Prostate gland (tissue), 2 donors: Measurements from ENCODE around the gene MYH15. TPM values are rescaled to one million over a fixed set of nuclear protein-coding genes. Genes with fewer than 3 reads are reported as not detected.

ENCODE experiments used
- DNase-seq: peaks from one replicate; pipeline ENCODE4 v3.0.0-alpha.2; 2019; ENCODE audit warnings: low spot score
- H3K27ac ChIP-seq, 2 donors: fragments of 200-600 bp; sonication (generic); 2 replicates each; pipeline ENCODE4 v1.5.1; 2017 to 2019
- H3K27me3 ChIP-seq: fragments of 200-600 bp; sonication (generic); replicated peaks from 2 replicates; pipeline ENCODE4 v1.5.1; 2019; ENCODE audit not compliant: insufficient read depth
- H3K36me3 ChIP-seq, 2 donors: fragments of 200-600 bp; sonication (generic); 1 replicate in 1 of 2; 2 replicates in 1 of 2; pipeline versions ENCODE4 v1.5.1 to v1.8.1; 2017 to 2019
- H3K4me1 ChIP-seq: fragments of 200-600 bp; sonication (generic); replicated peaks from 2 replicates; pipeline ENCODE4 v1.5.1; 2019
- H3K4me3 ChIP-seq, 2 donors: fragments of 200-600 bp; sonication (generic); 2 replicates each; pipeline ENCODE4 v1.5.1; 2017 to 2019
- H3K9me3 ChIP-seq: fragments of 200-600 bp; sonication (generic); 2 replicates; pipeline ENCODE4 v1.5.1; 2017
- POLR2A ChIP-seq: fragments of 450-650 bp; IDR thresholded peaks from one replicate; pipeline ENCODE4 v1.6.1; 2016; ENCODE audit warnings: antibody characterized with exemption, mild to moderate bottlenecking
- POLR2AphosphoS5 ChIP-seq: sonication (generic); formaldehyde crosslinking; IDR thresholded peaks from one replicate; pipeline ENCODE4 v1.6.1; 2017; ENCODE audit warnings: antibody characterized with exemption
- WGBS: methylation state at CpG from one replicate; pipeline ENCODE4 v1.1.5; 2018; 5-methylcytosine and 5-hydroxymethylcytosine counted together
- intact Hi-C: fragments of 100-400 bp; cut with DNase I; formaldehyde crosslinking; loops from one replicate; pipeline ENCODE4 v1.14.2; 2022
- total RNA-seq, 2 donors: library from RNA; depleted of rRNA; stranded (reverse); fragments of >200 nt; gene quantifications; one replicate each; pipeline ENCODE4 v1.1.0, GENCODE V29; 2016
- TF ChIP-seq, protein P1 (sequence below), 4 experiments: fragments of 200-600 bp in 2 of 4; fragments of 450-650 bp in 2 of 4; sonication (generic) in 2 of 4; IDR thresholded peaks; 1 replicate in 3 of 4; 2 replicates in 1 of 4; pipeline ENCODE4 v1.5.1; 2016 to 2019; ENCODE audit warnings: antibody characterized with exemption in 4 of 4, mild to moderate bottlenecking in 2 of 4, moderate library complexity in 2 of 4

MYH15 gene
- total RNA-seq, 2 donors from 2014 or later: 0.68 TPM

DNA sequence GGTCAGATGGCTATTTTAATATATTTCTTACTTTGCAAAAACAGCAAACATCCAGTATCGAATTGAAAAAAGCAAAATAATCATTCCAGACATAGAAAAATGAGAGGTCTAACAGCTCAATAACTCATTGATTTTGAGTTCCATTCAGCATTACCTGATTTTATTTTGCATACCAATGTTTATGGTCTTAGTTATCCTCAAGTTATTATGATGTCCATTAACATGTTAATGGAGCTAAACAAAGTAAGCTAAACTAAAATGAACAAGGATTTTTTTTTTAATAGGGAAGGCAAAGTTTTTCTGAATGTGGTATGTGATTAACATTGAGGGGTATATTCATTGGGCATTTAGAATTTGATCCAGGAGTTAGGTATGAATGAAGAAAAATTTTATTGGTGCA is 13.1 kb downstream of the MYH15 start:
- no peaks in the 10 kb centered on the region for H3K27me3 ChIP-seq
- H3K4me1 ChIP-seq: no peaks in the 10 kb centered on the region
- DNase-seq: no peak
- H3K9me3 ChIP-seq: no peaks in the 10 kb centered on the region
- no peaks in the 10 kb centered on the region for H3K36me3 ChIP-seq
- TF ChIP-seq POLR2AphosphoS5 (no peak), POLR2A (no peak)
- TF ChIP-seq, protein P1, sequence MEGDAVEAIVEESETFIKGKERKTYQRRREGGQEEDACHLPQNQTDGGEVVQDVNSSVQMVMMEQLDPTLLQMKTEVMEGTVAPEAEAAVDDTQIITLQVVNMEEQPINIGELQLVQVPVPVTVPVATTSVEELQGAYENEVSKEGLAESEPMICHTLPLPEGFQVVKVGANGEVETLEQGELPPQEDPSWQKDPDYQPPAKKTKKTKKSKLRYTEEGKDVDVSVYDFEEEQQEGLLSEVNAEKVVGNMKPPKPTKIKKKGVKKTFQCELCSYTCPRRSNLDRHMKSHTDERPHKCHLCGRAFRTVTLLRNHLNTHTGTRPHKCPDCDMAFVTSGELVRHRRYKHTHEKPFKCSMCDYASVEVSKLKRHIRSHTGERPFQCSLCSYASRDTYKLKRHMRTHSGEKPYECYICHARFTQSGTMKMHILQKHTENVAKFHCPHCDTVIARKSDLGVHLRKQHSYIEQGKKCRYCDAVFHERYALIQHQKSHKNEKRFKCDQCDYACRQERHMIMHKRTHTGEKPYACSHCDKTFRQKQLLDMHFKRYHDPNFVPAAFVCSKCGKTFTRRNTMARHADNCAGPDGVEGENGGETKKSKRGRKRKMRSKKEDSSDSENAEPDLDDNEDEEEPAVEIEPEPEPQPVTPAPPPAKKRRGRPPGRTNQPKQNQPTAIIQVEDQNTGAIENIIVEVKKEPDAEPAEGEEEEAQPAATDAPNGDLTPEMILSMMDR (IDR thresholded peaks at IDR 0.05): no peak
- intact Hi-C loops: no loop called here
- WGBS: 94% methylated on average over 1 of the region's 1 CpG
- no peak overlapping the region for H3K27ac ChIP-seq
- H3K4me3 ChIP-seq: no peak overlapping the region

DNA sequence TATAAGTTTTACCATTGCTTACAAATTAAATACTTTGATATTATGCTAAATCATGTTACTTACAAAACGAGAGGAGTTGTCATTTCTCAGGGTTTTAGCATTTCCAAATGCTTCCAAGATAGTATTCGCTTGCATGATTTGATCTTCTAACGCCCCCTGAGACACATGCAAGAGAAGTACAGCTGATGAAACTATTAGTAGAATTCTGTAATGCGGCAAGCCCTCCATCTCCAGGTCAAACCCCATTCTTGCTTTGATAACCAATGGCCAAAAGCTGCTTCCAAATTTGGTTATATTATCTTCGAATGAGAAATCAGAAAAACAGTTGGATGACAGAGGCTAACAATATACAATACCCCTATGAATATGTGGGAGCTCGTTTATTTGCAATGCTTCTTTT is 14.7 kb downstream of the MYH15 start:
- Histone ChIP-seq H3K4me1 (no peaks in the 10 kb centered on the region), H3K27ac (no peak overlapping the region), H3K27me3 (no peaks in the 10 kb centered on the region), H3K9me3 (no peaks in the 10 kb centered on the region), H3K36me3 (no peaks in the 10 kb centered on the region), H3K4me3 (no peak overlapping the region)
- TF ChIP-seq POLR2A: no peak
- TF ChIP-seq, protein P1 (IDR thresholded peaks at IDR 0.05): no peak
- no peak for TF ChIP-seq POLR2AphosphoS5
- intact Hi-C loops: no loop called here
- DNase-seq: no peak
- 91% methylated on average over 6 of the region's 6 CpGs for WGBS

DNA sequence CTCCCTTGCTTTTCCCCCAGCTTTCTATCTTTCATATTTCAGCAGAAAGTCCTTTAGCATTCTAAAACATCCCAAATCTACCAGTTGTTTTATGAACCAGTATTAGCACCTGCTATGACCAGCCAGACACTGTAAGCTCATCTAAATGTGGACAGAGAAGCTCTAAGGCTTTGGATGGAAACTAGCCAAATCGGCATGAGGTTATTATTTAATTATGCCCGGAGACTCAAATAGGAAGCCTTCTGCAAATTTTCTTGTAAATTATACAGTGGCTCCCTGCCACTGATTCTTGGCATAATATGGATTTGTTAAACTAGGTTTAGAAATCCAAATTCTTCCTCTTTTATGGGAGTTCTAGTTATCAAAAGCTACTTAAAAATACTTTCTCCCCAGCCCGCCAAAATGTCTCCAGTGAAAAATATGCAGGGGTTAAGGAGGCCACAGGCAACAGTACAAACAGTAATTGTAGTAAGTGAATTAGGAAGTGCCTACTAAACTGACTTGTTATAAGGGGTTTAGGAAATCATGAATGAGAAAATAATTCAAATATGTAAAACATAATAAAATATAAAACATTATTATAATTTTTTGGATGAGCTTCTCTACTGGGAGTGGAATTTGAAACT is 15.4 kb downstream of the MYH15 start:
- Histone ChIP-seq H3K9me3 (no peaks in the 10 kb centered on the region), H3K36me3 (no peaks in the 10 kb centered on the region), H3K27ac (no peak overlapping the region), H3K27me3 (no peaks in the 10 kb centered on the region), H3K4me1 (no peaks in the 10 kb centered on the region), H3K4me3 (no peak overlapping the region)
- WGBS: 15% methylated on average over 3 of the region's 3 CpGs
- TF ChIP-seq POLR2AphosphoS5 (no peak), POLR2A (no peak)
- TF ChIP-seq, protein P1 (IDR thresholded peaks at IDR 0.05): no peak
- intact Hi-C loops: no loop called here
- no peak for DNase-seq

DNA sequence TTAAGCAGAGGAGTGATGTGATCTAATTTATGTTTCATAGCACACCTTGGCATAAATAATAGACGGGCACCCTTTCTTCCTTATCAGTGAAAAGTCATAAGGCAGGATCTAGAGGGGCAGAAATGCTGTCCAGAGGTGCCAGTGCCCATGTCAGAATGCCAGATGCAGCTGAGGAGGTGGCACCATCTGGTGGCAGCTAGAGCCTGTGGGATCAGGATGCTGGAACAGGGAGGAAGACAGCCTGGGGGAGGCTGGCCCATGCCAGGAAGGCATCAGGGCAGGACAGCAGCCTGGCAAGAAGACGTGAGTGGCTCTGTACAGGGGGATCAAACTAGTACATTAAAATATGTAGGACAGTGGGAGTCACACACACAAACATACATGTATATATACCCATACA is 16.5 kb downstream of the MYH15 start:
- WGBS: 65% methylated on average over 2 of the region's 2 CpGs

DNA sequence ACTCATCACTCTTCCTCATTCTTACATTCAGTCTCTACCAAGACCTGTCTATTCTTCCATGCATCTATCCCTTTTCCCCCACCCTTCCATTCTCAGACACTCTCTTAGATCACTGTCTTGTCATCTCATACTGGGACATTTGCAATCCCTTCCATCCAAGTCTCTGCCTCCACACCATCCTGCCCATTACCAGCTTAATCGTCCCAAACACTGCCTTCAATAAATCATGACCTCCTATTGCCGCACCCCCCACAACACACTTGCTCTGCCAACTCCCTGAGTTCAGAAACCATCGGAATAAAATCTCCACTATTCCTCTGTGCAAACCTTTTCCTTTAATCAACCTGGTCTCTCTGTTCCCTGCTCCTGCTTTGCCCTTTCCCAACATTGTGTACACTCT is 18.9 kb downstream of the MYH15 start:
- H3K4me1 ChIP-seq: no peaks in the 10 kb centered on the region
- DNase-seq: no peak
- no peaks in the 10 kb centered on the region for H3K36me3 ChIP-seq
- H3K27me3 ChIP-seq: no peaks in the 10 kb centered on the region
- no peak for TF ChIP-seq POLR2AphosphoS5
- TF ChIP-seq, protein P1 (IDR thresholded peaks at IDR 0.05): no peak
- no peak for TF ChIP-seq POLR2A
- WGBS: 88% methylated on average over 3 of the region's 3 CpGs
- no peaks in the 10 kb centered on the region for H3K9me3 ChIP-seq
- no peak overlapping the region for H3K27ac ChIP-seq
- intact Hi-C loops: no loop called here
- no peak overlapping the region for H3K4me3 ChIP-seq

More for the DNA sequence above, 16.5 kb downstream of the MYH15 start:
- no peaks in the 10 kb centered on the region for H3K4me1 ChIP-seq
- intact Hi-C loops: no loop called here
- H3K4me3 ChIP-seq: no peak overlapping the region
- H3K36me3 ChIP-seq: no peaks in the 10 kb centered on the region
- no peak for DNase-seq
- H3K27me3 ChIP-seq: no peaks in the 10 kb centered on the region
- H3K9me3 ChIP-seq: no peaks in the 10 kb centered on the region
- TF ChIP-seq POLR2A (no peak), POLR2AphosphoS5 (no peak)
- TF ChIP-seq, protein P1 (IDR thresholded peaks at IDR 0.05): no peak
- H3K27ac ChIP-seq: no peak overlapping the region
